Measurements from ENCODE around the gene STX10.
A peak's percentile ranks its signal among the peaks of the same experiment; 100 is the strongest.

STX10 gene

GRCh38 chr19:13118424-13119193 is 31.6 kb downstream of the STX10 start:
- peak; percentile 71 for DNase-seq

GRCh38 chr19:13117772-13118423 is 32.3 kb downstream of the STX10 start, which contains the start of gene NACC1:
NACC1 (plus strand) TSS chr19:13118264; CDS start chr19:13135208, 16,944 bp downstream.
- DNase-seq = peak; percentile 95

- DNase-seq = peak; percentile 67
Measured at GRCh38 chr19:13117176-13117771, 32.9 kb downstream of the STX10 start.

GRCh38 chr19:13116282-13117175 is 33.6 kb downstream of the STX10 start, which contains the start of gene TRMT1:
TRMT1 (minus strand) TSS chr19:13116740; CDS start chr19:13116399, 341 bp downstream.
- DNase-seq = peak; percentile 95

GRCh38 chr19:13115936-13116281 is 34.3 kb downstream of the STX10 start:
- no peak for DNase-seq

- DNase-seq = no peak
Measured at GRCh38 chr19:13112555-13112954, 37.6 kb downstream of the STX10 start.

- DNase-seq = no peak
Measured at GRCh38 chr19:13110099-13110610, 40.0 kb downstream of the STX10 start.

- no peak for DNase-seq
Measured at GRCh38 chr19:13109361-13110098, 40.6 kb downstream of the STX10 start.

GRCh38 chr19:13104848-13105711 is 45.1 kb downstream of the STX10 start:
- no peak for DNase-seq

- peak; percentile 89 for DNase-seq
Measured at GRCh38 chr19:13104360-13104847, 45.8 kb downstream of the STX10 start.

GRCh38 chr19:13103581-13104359 is 46.4 kb downstream of the STX10 start:
- DNase-seq = no peak

- peak; percentile 77 for DNase-seq
Measured at GRCh38 chr19:13102666-13103580, 47.3 kb downstream of the STX10 start, which contains the start of gene LYL1. LYL1 (minus strand) TSS chr19:13102858; CDS start chr19:13101171, 1,687 bp downstream.

GRCh38 chr19:13102416-13102665 is 47.8 kb downstream of the STX10 start:
- DNase-seq = no peak

GRCh38 chr19:13101590-13102415 is 48.4 kb downstream of the STX10 start:
- DNase-seq = no peak

GRCh38 chr19:13100841-13101589 is 49.2 kb downstream of the STX10 start:
- DNase-seq = no peak

GRCh38 chr19:13100031-13100588 is 50.1 kb downstream of the STX10 start:
- DNase-seq = peak; percentile 90
